ENCODE measurements around the gene MINAR1. TPM values are rescaled to one million over a fixed set of nuclear protein-coding genes. Genes with fewer than 3 reads are reported as not detected.

Gene MINAR1
- total RNA-seq, 2 experiments from 2014 or later = 0.21 to 0.22 TPM

Other genes with a start within 250 kb of the MINAR1 start
- not detected for gene ANKRD34C, start 149.6 kb upstream of the MINAR1 start, total RNA-seq
- gene TMED3, start 121.2 kb upstream of the MINAR1 start, total RNA-seq = 10 to 100 TPM; 37.6 to 37.9 TPM

All from activated naive CD4-positive, alpha-beta T cell treated with anti-CD3 and anti-CD28 coated beads for 36 hours (primary cell).